Measurements from ENCODE around the gene MATN3.
A peak's percentile ranks its signal among the peaks of the same experiment; 100 is the strongest.

DNA sequence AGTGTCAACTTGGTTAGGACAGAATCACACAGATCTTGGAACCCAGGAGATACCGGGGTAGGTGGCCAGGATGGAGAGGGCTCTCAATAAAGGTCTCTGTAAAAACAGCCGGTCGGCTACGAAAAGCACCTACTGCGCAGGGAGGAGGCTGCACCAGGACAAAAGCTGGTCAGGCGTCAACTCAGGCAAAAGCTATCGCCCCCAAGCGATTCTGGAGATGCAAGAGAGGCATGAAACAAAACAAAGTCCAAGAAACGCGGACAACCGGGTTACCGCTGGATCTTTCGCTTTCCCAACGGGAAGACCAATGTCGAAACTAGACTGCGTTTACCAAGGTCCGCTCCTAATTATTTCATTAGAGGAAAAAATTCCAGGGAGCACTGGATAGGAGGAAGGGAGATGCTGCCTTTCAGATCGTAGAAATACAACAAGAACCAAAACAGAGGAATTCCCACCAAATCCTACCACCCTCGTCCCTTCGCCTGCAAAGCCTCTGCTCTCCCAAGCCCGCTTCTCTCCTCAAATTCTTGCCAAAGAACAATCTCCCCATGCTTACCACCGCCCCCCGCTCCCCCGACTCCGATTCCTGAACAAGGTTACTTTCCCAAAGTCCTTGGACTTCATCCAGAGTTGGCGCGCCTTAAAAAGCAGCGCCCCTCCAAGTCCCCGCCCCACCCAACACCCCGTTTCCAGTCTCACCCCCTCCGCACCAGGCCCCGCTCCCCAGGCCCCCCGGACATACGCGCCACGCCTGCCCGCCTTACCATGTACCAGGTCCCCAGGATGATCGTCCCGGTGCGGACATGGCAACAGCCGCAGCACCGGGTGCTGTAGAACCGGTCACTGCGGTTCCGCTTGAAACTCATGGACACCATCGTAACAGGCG is 38.4 kb upstream of the MATN3 start:
- TF ChIP-seq, protein P1, sequence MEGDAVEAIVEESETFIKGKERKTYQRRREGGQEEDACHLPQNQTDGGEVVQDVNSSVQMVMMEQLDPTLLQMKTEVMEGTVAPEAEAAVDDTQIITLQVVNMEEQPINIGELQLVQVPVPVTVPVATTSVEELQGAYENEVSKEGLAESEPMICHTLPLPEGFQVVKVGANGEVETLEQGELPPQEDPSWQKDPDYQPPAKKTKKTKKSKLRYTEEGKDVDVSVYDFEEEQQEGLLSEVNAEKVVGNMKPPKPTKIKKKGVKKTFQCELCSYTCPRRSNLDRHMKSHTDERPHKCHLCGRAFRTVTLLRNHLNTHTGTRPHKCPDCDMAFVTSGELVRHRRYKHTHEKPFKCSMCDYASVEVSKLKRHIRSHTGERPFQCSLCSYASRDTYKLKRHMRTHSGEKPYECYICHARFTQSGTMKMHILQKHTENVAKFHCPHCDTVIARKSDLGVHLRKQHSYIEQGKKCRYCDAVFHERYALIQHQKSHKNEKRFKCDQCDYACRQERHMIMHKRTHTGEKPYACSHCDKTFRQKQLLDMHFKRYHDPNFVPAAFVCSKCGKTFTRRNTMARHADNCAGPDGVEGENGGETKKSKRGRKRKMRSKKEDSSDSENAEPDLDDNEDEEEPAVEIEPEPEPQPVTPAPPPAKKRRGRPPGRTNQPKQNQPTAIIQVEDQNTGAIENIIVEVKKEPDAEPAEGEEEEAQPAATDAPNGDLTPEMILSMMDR (conservative IDR thresholded peaks at IDR 0.05; ENCODE audit: low read depth, low read length), result peak; percentile 34; the same call in 1 of the 2 replicates
- no peak for TF ChIP-seq EZH2phosphoT487 (IDR thresholded peaks at IDR 0.05; ENCODE audit: borderline replicate concordance, low read length)

Data from PC-3 (cell line).